GM19397 (cell line): ENCODE measurements around the gene PPP6R3.
"Not testable (repeated sequence)": the region's sequence is repeated elsewhere in the genome, so short reads cannot be mapped to it uniquely, and the experiment has no call there.

Source experiments
- ATAC-seq: cut with Tn5 transposase; IDR thresholded peaks from one replicate; pipeline ENCODE4 v1.9.1; 2021; ENCODE audit warnings: mild to moderate bottlenecking, moderate library complexity; ENCODE audit not compliant: unreplicated experiment

The PPP6R3 gene

DNA sequence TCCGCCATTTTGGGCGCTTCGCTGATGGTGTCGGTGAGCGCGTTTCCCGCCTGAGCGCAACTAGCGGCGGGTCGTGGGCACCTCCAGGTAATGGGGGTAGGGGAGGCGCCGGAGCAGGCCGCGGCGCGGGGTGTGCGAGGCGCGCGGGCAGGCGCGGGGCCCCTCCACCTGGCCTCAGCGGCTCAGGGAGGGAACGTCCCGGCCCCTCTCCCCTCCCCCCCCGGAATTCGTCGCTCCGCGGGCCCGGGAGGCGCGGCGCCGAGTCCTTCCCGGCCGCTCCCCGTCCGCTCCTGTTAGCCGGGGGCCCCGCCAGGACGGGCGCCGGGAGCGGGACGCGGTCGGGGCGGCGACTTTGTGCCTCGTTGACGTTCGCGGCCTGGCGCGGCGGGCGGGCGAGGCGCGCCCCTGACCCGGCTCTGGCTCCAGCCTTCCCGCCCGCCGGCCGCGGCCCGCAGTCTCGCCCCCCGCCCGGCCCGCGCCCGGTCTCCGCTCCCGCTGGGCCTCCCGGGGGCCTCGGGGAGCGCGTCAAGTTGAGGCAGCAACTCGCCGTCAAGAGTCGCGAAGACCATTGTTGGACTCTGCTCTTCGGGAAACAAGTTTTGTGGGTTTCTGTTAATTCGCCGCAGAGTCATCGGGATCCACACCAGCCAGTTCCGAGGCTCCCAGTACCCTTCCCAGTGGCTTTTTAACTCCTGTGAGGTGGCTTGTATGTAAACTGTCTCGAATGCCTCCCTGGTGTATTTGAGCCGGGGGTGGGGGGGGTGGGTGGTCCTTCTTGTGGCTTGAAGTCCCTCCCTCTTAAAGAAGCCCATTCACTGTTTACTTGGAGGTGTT lies at the start of gene PPP6R3:
Gene PPP6R3, plus strand, starts transcription at position 12 of the 834 bp plus-strand sequence. CDS start 76,913 bp downstream, outside the sequence.
- ATAC-seq = peak; percentile 37

GRCh38 chr11:68411501-68411991 lies 49.0 kb upstream of the PPP6R3 start:
- ATAC-seq = no peak

- no peak for ATAC-seq
Observed at GRCh38 chr11:68412593-68413475, 47.7 kb upstream of the PPP6R3 start.

- ATAC-seq = no peak
Observed at GRCh38 chr11:68413591-68413999, 47.0 kb upstream of the PPP6R3 start.

DNA sequence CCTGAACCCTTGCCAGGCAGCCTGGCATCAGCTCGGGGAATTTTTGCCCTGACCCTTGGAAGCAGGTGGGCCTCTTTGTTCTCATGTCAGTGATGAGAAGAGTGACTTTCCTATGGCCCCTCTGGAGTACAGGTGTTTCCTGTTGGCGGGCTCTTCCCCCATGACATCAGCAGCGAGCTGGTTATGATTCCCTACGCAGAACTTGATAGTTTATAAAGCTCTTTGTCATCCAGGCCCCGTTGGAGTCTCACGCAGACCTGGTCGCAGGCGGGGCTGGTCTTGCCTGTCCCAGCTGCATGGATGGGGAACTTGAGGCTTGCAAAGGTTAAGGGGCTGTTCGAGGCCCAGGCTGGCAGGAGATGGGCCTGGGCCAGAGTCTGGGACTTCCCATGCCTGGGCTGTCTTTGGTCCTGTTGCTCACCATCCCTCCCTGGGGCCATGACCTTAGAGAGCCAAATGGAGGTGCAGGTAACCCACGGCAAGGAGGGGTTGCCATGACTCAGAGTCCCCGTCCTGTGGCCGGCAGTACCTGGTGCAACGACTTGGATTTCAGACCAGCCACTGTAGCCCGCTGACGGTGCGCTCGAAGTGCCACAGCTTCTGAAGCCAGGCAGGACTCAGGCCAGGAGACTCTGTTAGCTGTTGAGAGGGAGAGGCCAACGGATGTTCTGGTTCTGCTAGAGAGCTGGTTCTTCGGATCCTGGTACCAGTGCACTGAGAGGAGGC lies 45.9 kb upstream of the PPP6R3 start:
- no peak for ATAC-seq

DNA sequence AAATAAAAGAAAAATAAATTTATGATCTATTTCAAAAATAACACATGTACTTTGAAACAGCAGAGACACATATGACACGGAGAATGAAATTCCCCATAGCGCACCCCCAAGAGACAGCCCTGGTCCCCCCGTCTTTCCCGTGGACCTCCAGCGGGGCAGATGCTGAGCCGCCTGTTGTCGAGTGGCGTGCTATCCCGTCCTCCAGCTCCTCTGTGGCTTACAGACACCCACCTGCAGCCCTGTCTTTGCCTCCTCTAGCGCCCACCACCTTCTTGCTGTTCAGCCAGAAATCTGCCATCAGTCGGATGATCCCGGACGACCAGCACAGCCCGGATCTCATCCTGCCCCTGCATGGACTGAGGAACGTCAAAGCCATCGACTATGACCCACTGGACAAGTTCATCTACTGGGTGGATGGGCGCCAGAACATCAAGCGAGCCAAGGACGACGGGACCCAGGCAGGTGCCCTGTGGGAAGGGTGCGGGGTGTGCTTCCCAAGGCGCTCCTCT lies 44.4 kb upstream of the PPP6R3 start:
- ATAC-seq = no peak

DNA sequence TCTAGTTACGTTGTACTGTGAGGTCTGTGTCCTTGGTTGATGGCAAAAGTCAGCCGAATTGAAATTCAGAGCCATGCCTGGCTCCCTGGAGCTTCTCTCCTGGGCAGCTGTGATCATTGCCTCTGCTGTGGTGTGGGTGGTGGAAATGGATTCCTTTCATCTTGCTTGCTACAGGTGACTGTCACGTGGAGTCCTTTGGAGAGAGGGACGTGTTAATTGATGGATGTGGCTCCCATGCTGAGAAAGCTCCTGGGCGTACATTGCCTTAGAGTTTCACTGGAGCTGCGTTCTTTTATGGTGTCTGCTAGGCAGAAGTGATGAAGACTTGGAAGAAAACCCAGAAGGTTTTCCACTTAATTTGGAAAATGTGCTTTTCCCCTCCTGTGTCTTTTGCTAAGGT lies 41.9 kb upstream of the PPP6R3 start:
- ATAC-seq = no peak

DNA sequence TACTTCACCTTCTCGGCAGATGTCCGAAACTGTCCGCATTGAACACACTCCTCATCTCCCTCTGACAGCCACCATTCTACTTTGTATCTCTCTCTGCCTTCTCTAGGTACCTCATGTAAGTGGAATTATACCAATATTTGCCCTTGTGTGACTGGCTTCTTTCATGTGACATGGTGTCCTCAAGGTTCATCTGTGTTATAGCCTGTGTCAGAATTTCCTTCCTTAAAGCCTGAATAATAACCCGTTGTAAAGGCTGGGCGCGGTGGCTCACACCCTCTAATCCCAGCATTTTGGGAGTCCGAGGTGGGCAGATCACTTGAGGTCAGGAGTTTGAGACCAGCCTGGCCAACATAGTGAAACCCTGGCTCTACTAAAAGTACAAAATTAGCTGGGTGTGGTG lies 40.4 kb upstream of the PPP6R3 start:
- no peak for ATAC-seq

- ATAC-seq = no peak
Observed at GRCh38 chr11:68423481-68423880, 37.1 kb upstream of the PPP6R3 start.

- ATAC-seq = no peak
Observed at GRCh38 chr11:68424101-68424632, 36.4 kb upstream of the PPP6R3 start.

GRCh38 chr11:68424981-68425865 lies 35.3 kb upstream of the PPP6R3 start:
- no peak for ATAC-seq

GRCh38 chr11:68425866-68426380 lies 34.6 kb upstream of the PPP6R3 start:
- ATAC-seq = no peak

DNA sequence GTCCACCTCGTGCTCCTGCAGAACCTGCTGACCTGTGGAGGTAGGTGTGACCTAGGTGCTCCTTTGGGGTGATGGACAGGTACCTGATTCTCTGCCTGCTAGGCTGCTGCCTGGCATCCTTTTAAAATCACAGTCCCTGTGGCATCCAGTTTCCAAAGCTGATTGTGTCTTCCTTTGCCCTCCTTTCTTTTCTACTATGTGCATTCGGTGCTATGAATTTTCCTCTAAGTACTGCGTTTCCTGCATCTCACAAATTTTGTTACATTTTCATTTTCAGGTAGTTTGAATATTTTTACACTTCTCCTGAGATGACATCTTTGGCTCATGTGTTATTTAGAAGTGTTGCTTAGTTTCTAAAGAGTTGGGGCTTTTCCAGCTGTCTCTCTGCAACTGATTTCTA lies 30.9 kb upstream of the PPP6R3 start:
- no peak for ATAC-seq

- ATAC-seq = no peak
Observed at GRCh38 chr11:68430384-68430783, 30.2 kb upstream of the PPP6R3 start.

GRCh38 chr11:68430801-68431200 lies 29.8 kb upstream of the PPP6R3 start:
- no peak for ATAC-seq

GRCh38 chr11:68431984-68432645 lies 28.4 kb upstream of the PPP6R3 start:
- ATAC-seq = no peak

GRCh38 chr11:68432874-68433273 lies 27.7 kb upstream of the PPP6R3 start:
- no peak for ATAC-seq

DNA sequence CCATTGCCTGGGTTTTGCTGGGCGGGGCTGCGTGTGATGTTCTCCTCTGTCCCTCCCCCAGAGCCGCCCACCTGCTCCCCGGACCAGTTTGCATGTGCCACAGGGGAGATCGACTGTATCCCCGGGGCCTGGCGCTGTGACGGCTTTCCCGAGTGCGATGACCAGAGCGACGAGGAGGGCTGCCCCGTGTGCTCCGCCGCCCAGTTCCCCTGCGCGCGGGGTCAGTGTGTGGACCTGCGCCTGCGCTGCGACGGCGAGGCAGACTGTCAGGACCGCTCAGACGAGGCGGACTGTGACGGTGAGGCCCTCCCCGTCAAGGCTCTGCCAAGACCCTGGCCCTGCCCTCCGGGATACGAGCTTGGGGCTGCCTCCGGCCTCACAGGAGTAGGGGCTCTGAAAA lies 27.0 kb upstream of the PPP6R3 start:
- no peak for ATAC-seq

GRCh38 chr11:68434159-68434558 lies 26.4 kb upstream of the PPP6R3 start:
- not testable (repeated sequence) for ATAC-seq
